GM18502 (cell line): ENCODE results near the gene LGALS3.
"Not testable (repeated sequence)": the region's sequence is repeated elsewhere in the genome, so short reads cannot be mapped to it uniquely, and the experiment has no call there.

Experiments
- ATAC-seq: cut with Tn5 transposase; IDR thresholded peaks from one replicate; pipeline ENCODE4 v1.9.1; 2021; ENCODE audit warnings: mild to moderate bottlenecking; ENCODE audit not compliant: unreplicated experiment, poor library complexity

Gene LGALS3

DNA sequence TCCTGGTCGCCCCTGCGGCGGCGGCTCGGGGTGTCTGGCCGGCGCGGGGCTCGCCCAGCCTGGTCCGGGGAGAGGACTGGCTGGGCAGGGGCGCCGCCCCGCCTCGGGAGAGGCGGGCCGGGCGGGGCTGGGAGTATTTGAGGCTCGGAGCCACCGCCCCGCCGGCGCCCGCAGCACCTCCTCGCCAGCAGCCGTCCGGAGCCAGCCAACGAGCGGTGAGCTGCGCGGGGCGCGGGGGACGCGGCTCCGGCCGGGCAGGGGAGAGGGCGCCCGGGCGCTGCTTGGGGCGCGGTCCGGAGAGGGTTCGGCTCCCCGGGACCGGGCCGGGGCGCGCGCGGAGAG is at the start of gene LGALS3:
LGALS3 (plus strand) TSS at position 167 of the 342 bp plus-strand sequence. CDS start 8,122 bp downstream, outside the sequence.
- peak; percentile 57 for ATAC-seq

GRCh38 chr14:55079961-55080360 is 49.1 kb upstream of the LGALS3 start:
- not testable (repeated sequence) for ATAC-seq

DNA sequence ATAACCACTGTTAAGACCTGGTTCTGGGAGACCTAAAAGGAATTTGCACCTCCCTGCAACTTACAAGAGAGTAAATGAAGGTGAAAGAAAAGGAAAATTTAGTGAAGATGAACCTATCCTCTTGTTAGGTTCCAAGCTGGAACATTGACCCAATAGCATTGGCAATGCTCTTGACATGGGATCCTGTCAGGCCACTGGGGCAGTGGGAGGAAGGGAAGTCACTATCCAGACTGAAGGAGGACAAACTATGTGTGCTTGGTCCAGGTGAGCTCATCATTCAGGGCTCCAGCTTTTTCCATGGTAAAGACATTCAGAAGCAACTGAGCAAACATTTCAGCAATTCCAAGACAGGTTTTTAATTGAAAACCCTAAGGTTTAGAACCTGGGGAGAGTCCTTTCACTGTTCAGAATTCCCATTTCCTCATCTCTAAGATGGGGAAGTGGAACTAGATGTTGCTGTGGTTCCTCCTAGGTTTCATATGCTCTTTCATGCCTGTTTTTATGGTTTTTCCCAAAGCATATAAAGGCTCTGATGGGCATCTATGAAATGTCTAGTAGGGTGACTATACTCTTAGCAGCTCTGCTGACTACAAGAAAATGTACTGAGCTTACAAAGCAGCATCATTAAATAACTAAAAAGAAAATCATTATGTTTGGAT is 44.5 kb upstream of the LGALS3 start:
- ATAC-seq, result no peak

DNA sequence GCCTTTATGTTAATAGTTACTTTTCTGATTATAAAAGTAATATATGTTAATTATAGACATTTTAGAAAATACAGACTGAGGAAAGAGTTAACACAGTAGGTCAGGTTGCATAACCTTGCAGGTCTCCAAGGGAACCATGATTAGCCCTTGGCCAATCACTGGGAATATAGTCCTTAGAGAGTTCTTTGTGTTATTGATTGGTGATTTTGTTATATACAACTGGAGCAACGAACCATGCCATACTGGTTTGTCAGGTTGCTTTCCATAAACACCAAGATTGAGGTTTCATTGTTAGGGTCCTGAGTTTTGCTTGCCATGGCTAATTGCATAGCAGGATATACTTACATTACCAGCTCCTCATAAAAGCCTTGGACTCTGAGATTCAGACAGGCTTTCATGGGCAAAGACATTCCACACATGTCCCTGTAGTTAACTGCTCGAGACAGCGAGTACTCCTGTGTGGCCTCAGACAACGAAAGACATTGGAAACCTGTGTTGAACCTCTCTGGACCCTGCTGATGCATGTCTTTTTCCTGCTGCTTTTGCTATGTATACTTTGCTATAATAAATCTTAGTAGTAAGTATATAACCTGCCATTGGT is 43.9 kb upstream of the LGALS3 start:
- ATAC-seq, result no peak

DNA sequence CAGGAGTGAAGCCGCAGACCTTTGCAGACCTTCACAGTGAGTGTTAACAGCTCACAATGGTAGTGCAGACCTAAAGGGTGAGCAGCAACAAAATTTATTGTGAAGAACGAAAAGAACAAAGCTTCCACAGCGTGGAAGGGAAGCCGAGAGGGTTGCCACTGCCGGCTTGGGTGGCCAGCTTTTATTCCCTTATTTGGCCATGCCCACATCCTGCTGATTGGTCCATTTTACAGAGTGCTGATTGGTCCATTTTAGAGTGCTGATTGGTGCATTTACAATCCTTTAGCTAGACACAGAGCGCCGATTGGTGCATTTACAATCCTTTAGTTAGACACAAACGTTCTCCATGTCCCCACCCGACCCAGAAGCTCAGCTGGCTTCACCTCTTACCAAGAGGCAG is 42.1 kb upstream of the LGALS3 start:
- ATAC-seq, result no peak

DNA sequence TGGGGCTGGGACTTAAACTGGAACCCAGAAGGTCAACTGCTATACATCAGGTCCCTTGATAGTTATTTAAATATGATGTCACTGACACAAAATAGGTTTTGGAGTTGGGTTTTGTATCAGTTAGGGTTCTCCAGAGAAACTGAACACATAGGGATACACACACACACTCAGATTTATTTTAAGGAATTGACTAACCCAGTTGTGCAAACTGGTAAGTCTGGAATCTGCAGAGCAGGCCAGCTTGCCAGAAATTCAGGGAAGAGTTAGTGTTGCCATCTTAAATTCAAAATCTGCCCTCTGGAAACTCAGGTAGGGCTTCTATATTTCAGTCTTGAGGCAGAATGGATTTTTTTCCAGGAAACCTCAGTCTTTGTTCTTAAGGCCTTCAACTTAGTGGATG is 40.7 kb upstream of the LGALS3 start:
- ATAC-seq, result no peak

DNA sequence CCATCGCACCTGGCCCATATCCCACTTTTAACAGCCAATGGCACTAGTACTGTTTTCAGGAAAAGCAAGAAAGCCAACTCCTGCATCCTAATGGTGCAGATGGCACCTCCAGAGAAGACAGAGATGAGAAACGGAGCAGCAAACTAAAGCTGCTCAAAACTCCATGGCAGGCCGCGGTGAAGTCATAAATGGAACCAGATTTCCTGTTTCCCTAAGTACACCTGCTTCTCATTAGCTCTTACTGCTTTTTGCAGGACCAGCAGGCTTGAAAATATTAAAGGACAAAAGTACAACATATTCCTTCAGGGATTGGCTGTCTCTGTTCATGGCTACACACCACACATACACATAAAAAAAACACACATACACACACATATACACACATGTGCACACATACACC is 36.7 kb upstream of the LGALS3 start:
- ATAC-seq, result no peak

- ATAC-seq, result no peak
Measured at GRCh38 chr14:55094292-55095157, 34.5 kb upstream of the LGALS3 start.

DNA sequence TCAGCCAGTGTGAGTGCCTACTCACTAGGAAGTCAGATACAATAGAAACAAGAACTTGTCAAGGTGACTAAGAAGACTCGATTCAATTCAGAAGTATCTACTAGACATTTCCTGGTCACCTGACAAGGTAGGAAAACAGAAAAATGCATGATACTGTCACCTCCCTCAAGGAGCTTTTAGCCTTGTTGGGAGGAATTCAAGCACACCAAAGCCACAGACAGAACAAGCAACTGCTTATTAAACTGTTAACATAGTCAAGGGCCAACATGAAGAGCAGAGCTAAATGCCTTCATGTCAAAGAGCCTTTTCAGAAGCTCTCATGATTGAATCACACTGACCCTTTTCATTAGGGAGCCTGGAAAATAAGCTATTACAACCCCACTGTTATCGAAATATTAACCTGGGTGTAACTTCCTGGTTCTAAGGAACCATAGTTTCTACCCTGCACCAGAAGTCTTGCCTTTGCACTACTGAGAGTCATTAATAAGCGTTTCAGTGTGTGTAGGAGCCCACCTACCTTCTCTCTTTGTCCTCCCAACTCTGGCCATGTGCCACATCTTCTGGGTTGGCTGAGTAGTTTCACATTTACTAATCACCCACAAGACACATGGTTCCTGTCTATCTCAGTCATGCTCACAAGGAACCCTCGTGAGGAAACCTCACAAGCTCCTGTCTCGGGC is 31.0 kb upstream of the LGALS3 start:
- peak; percentile 70 for ATAC-seq

DNA sequence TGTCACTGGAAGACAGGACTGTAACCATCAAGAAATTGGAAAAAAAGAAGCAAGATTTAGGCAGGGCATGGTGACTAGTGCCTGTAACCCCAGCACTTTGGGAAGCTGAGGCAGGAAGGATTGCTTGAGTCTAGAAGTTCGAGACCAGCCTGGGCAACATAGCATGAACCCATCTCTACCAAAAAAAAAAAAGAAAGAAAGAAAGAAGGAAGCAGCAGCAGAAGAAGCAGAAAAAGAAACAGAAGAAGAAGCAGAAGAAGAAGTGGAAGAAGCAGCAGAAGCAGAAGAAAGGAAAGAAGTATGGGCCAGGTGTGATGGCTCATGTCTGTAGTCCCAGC is 30.5 kb upstream of the LGALS3 start:
- ATAC-seq, result no peak

GRCh38 chr14:55099756-55100155 is 29.3 kb upstream of the LGALS3 start:
- no peak for ATAC-seq

GRCh38 chr14:55101698-55102097 is 27.4 kb upstream of the LGALS3 start:
- ATAC-seq, result no peak

GRCh38 chr14:55102141-55102621 is 26.9 kb upstream of the LGALS3 start:
- ATAC-seq, result peak; percentile 70

GRCh38 chr14:55103005-55103640 is 25.9 kb upstream of the LGALS3 start:
- ATAC-seq, result peak; percentile 50

DNA sequence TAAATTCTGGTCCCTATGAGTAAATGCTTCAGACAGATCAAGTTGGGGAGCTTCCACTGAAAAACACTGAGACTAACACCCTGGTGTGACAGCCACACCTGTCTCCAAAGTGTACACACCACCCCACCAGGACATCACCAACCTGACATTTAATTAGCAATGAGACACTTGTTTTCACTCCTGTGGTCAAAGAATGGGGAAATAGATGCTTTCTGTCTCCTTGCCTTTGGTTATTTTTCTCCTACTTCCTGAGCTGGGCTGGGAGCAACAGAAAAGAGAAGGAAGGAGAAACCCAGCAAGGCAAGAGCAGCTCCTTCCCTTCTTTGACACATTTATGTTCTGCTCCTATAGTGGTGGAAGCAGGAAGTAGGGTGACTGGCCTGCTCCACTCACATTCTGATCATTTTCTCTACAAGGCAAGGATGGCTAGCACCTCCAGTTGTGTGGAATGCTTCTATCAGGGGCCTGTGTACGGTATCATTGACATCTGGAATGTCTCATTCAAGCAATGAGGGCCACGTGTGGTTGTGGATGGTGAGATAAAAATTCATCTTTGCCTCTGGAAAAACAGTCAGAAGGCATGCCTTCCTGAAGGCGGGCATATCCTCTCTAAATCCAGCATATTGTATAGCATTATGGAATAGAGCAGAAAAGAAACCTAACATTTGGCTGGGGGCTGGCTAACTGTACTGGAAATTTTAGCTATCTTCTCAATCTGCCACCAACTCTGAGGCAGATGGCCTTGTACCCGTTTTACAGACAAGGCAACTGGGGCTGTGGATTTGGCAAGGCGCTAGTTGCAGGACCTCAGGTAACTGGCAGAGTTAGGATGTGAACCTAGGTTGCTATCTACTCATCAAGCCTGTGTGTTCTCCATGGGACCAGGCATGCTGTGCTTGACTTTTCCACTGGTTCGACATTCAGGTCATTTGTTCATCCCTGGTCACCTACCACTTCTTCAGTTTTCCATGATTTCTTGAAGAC is 24.8 kb upstream of the LGALS3 start:
- ATAC-seq, result no peak

DNA sequence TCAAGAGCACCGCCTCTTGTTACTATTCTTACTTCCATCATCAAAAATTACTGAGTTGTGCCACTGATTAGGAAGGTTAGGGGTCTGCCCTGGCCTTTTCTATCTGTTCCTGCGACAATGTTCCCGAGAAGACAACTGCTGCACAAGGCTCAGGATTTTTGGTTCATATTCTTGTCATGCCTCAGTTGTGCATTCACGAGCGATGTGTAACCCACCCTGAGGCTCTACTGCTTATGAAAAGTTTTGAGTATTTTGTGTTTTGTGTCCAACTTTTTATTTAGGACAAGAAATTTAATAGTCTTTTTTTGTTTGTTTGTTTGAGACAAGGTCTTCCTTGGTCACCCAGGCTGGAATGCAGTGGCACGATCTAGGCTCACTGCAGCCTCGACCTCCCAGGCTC is 23.1 kb upstream of the LGALS3 start:
- ATAC-seq, result no peak

DNA sequence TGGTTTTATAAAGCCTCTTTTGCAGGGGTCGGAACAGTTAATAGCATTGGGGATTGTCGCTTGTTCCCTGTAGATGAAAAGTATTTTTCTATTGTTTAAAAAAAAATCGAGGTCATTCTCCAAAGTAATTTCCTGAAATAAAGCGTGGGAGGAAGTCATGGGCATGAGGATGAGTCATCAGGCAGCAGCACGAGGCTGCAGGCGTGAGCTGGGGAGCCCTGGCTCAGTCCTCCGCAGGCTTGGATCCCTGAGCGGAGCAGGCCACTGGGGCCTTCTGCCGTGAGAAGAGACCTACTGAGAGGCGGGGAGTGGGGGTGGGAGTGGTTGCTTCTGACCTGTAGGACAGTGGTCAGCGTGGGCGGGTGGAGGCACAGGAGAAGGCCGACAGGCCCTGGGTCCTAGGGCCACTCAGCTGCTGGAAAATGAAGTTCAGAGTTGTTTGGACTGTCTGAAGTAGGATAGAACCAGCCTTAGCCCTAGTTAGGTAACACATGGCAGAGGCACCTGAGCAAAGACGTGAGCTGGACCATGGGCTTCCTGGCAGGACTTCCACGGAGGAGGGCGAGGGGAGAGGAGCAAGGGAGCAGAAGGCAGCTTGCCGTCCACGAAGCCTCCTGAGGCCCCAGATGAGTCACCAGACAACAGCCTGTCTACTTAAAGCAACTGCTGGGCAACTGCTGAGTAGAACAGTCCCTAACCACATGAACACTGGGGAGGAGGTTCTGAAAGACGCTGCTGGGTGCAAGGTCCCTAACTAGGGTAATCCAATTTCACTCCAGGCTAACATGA is 21.1 kb upstream of the LGALS3 start:
- peak; percentile 68 for ATAC-seq

DNA sequence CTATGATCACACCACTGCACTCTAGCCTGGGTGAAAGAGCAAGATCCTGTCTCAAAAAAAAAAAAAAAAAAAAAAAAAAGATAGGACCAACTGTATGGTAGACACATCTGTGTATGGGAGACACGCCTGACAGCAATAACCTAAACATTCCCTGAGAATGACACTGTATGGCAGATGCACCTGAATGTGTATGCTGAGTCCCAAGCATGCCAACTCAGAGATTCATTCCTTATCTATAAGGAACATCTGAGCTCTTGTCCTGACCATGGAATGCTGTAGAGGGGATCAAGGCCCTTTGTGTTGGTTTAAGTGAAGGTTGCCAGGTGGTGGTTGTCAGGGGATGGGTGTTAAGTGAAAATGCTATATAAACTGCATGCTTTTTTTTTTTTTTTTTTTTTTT is 19.2 kb upstream of the LGALS3 start:
- ATAC-seq, result no peak
